ENCODE results near the gene FAM20C.

- TF ChIP-seq, protein P1, sequence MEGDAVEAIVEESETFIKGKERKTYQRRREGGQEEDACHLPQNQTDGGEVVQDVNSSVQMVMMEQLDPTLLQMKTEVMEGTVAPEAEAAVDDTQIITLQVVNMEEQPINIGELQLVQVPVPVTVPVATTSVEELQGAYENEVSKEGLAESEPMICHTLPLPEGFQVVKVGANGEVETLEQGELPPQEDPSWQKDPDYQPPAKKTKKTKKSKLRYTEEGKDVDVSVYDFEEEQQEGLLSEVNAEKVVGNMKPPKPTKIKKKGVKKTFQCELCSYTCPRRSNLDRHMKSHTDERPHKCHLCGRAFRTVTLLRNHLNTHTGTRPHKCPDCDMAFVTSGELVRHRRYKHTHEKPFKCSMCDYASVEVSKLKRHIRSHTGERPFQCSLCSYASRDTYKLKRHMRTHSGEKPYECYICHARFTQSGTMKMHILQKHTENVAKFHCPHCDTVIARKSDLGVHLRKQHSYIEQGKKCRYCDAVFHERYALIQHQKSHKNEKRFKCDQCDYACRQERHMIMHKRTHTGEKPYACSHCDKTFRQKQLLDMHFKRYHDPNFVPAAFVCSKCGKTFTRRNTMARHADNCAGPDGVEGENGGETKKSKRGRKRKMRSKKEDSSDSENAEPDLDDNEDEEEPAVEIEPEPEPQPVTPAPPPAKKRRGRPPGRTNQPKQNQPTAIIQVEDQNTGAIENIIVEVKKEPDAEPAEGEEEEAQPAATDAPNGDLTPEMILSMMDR (IDR thresholded peaks at IDR 0.05; ENCODE audit: extremely low read depth in 1 of 2, insufficient read depth in 1 of 2, low read depth in 1 of 2, low read length in 2 of 2), result no peak
- TF ChIP-seq GATA2 (IDR thresholded peaks at IDR 0.05; ENCODE audit: insufficient read depth, insufficient read length, low read depth, low read length) (no peak), JUN (IDR thresholded peaks at IDR 0.05; ENCODE audit: borderline replicate concordance, insufficient read depth, insufficient read length, low read depth) (no peak), POLR2A (IDR thresholded peaks at IDR 0.05; ENCODE audit: low read depth, low read length) (no peak), POLR2AphosphoS5 (IDR thresholded peaks at IDR 0.05; ENCODE audit: insufficient read depth, low read depth, low read length) (no peak), EZH2 (IDR thresholded peaks at IDR 0.05; ENCODE audit: borderline replicate concordance, low read depth, low read length, severe bottlenecking) (no peak)
Observed at GRCh38 chr7:297611-298374, 105.4 kb downstream of the FAM20C start.
